K562 (cell line): ENCODE measurements around the gene TMEM30A. TPM values are rescaled to one million over a fixed set of nuclear protein-coding genes. Genes with fewer than 3 reads are reported as not detected.

Experiments
- ATAC-seq: fragments of 200-7000 bp; cut with Tn5 transposase; 3 replicates; pipeline ENCODE4 v1.9.1; 2020; ENCODE audit warnings: moderate library complexity
- BruUV-seq: library from RNA; stranded (reverse); fragments of 400-500 nt; replicated peaks from 2 replicates; lab custom pipeline; 2021; lab: Mats Ljungman, UMichigan
- CTCF ChIA-PET: fragments of 300-600 bp; formaldehyde crosslinking; extraction: SDS; loops from one replicate; lab custom pipeline; 2021; ENCODE audit warnings: low intra/inter-chr PET ratio; lab: Yijun Ruan, JAX
- POLR2A ChIA-PET: fragments of 300-600, 350-650 bp; sonication (Branson Sonifier 250); formaldehyde crosslinking; extraction: SDS; loops from one replicate; lab custom pipeline; 2021; ENCODE audit warnings: antibody characterized with exemption, inconsistent platforms; lab: Yijun Ruan, JAX
- DNase-seq, 4 experiments: peaks; one replicate each; pipeline versions ENCODE4 v3.0.0 to v3.0.0-alpha.2; 2011 to 2018; ENCODE audit warnings: low spot score in 3 of 4, mixed read lengths in 3 of 4; ENCODE audit errors: extremely low read depth in 1 of 4
- FAIRE-seq: peaks from 2 replicates; lab custom pipeline; 2011; peaks lifted over from hg19 to GRCh38; lab: Jason Lieb, UNC
- H2AFZ ChIP-seq: 2 replicates; pipeline ENCODE4 v1.6.0; 2011; ENCODE audit warnings: low read depth, low read length, control low read depth, inconsistent platforms
- H3K27ac ChIP-seq: fragments of 200-600 bp; 3 replicates; pipeline ENCODE4 v1.8.0; 2011; ENCODE audit warnings: low read depth, mild to moderate bottlenecking, control low read depth, inconsistent platforms, low read length, moderate library complexity, mixed read lengths; ENCODE audit errors: extremely low read depth
- H3K27me3 ChIP-seq, 2 experiments: fragments of 300-600 bp in 1 of 2; 2 replicates in 1 of 2; 3 replicates in 1 of 2; pipeline versions ENCODE4 v1.6.0 to v1.8.0; 2011; ENCODE audit warnings: inconsistent platforms in 2 of 2, low read length in 2 of 2, mild to moderate bottlenecking in 1 of 2, mixed read lengths in 1 of 2, moderate library complexity in 1 of 2; ENCODE audit not compliant: control insufficient read depth in 2 of 2, insufficient read depth in 2 of 2
- H3K36me3 ChIP-seq: fragments of 300-600 bp; 3 replicates; pipeline ENCODE4 v1.8.0; 2011; ENCODE audit warnings: mild to moderate bottlenecking, low read length, inconsistent platforms; ENCODE audit not compliant: control insufficient read depth, insufficient read depth
- H3K4me1 ChIP-seq, 2 experiments: fragments of 200-600 bp in 1 of 2; replicated peaks in 1 of 2; 2 replicates in 1 of 2; 3 replicates in 1 of 2; pipeline versions ENCODE4 v1.5.1 to v1.8.0; 2011; ENCODE audit warnings: inconsistent platforms in 2 of 2, low read length in 2 of 2, mild to moderate bottlenecking in 1 of 2, mixed read lengths in 1 of 2, moderate library complexity in 1 of 2; ENCODE audit not compliant: control insufficient read depth in 2 of 2, insufficient read depth in 2 of 2
- H3K4me2 ChIP-seq: 2 replicates; pipeline ENCODE4 v1.6.1; 2011; ENCODE audit warnings: low read length, control low read depth, inconsistent platforms, mixed read lengths; ENCODE audit not compliant: insufficient read depth
- H3K4me3 ChIP-seq: fragments of 200-600 bp; sonication (generic), shearing (Covaris generic); 2 replicates; pipeline ENCODE4 v1.5.1; 2016; ENCODE audit warnings: control low read depth, inconsistent platforms
- H3K79me2 ChIP-seq: fragments of 200-600 bp; 3 replicates; pipeline ENCODE4 v1.8.0; 2011; ENCODE audit warnings: low read length, inconsistent platforms; ENCODE audit not compliant: control insufficient read depth, insufficient read depth
- H3K9ac ChIP-seq, 2 experiments: 2 replicates each; pipeline versions ENCODE4 v1.6.0 to v1.6.1; 2011; ENCODE audit warnings: low read depth in 2 of 2, low read length in 2 of 2, control low read depth in 1 of 2, inconsistent platforms in 1 of 2, mild to moderate bottlenecking in 1 of 2, mixed read lengths in 1 of 2; ENCODE audit not compliant: insufficient read depth in 1 of 2
- H3K9me1 ChIP-seq: one replicate; pipeline ENCODE4 v1.6.0; 2011; ENCODE audit warnings: inconsistent platforms, mild to moderate bottlenecking, low read length, moderate library complexity; ENCODE audit not compliant: control insufficient read depth, insufficient read depth
- H3K9me3 ChIP-seq: replicated peaks from 2 replicates; pipeline ENCODE4 v1.5.1; 2011; ENCODE audit warnings: low read depth, low read length, inconsistent platforms; ENCODE audit not compliant: control insufficient read depth, insufficient read depth
- H4K20me1 ChIP-seq: replicated peaks from 2 replicates; pipeline ENCODE4 v1.6.1; 2011; ENCODE audit warnings: low read length, inconsistent platforms, mixed read lengths; ENCODE audit not compliant: control insufficient read depth, insufficient read depth
- BHLHE40 ChIP-seq: IDR thresholded peaks from 2 replicates; pipeline ENCODE4 v1.6.1; 2011; ENCODE audit warnings: low read length, improper control_type of control experiment
- FUS ChIP-seq: fragments of 200-400 bp; formaldehyde crosslinking; optimal IDR thresholded peaks from 2 replicates; pipeline ENCODE3; 2017; ENCODE audit warnings: low read depth, low read length
- MTA3 ChIP-seq: fragments of 450-650 bp; formaldehyde crosslinking; IDR thresholded peaks from 2 replicates; pipeline ENCODE4 v1.6.1; 2017; ENCODE audit warnings: mild to moderate bottlenecking, borderline replicate concordance
- PHF21A ChIP-seq: fragments of 450-650 bp; IDR thresholded peaks from 2 replicates; pipeline ENCODE4 v1.6.1; 2017; ENCODE audit warnings: low read depth, borderline replicate concordance
- RFX1 ChIP-seq: fragments of 450-650 bp; IDR thresholded peaks from 2 replicates; pipeline ENCODE4 v1.6.1; 2016; ENCODE audit warnings: mild to moderate bottlenecking, moderate library complexity
- SFPQ ChIP-seq: fragments of 200-400 bp; formaldehyde crosslinking; IDR thresholded peaks from 2 replicates; pipeline ENCODE4 v1.6.1; 2017; ENCODE audit warnings: mild to moderate bottlenecking, low read depth, low read length, moderate library complexity
- ZNF280A ChIP-seq: fragments of 450-650 bp; IDR thresholded peaks from 2 replicates; pipeline ENCODE4 v1.6.1; 2018; ENCODE audit warnings: mild to moderate bottlenecking, low read depth; ENCODE audit not compliant: partially characterized antibody
- ZNF444 ChIP-seq: fragments of 250-450 bp; sonication (Bioruptor Pico); IDR thresholded peaks from 2 replicates; pipeline ENCODE4 v1.4.0; 2020; ENCODE audit warnings: mild to moderate bottlenecking, moderate library complexity
- ZNF766 ChIP-seq: fragments of 200-800 bp; sonication (Bioruptor generic); conservative IDR thresholded peaks from 2 replicates; pipeline ENCODE4 v1.6.1; 2016; ENCODE audit warnings: missing genetic modification characterization, missing compliant biosample characterization
- WGBS: fragments of 100-300 bp; shearing (Covaris generic); methylation state at CpG from one replicate; pipeline ENCODE4 v1.1.6; 2016; ENCODE audit warnings: low coverage, mixed read lengths; ENCODE audit not compliant: insufficient coverage; ENCODE audit errors: missing lambda C conversion rate; 5-methylcytosine and 5-hydroxymethylcytosine counted together
- in situ Hi-C: fragments of 300-500 bp; cut with MboI; formaldehyde crosslinking; loops from 4 replicates; pipeline ENCODE4 v1.15.0; 2018; ENCODE audit warnings: inconsistent platforms, mixed read lengths
- intact Hi-C: fragments of 100-400 bp; cut with micrococcal nuclease; formaldehyde crosslinking; loops from 2 replicates; pipeline ENCODE4 v1.14.2; 2022
- polyA plus RNA-seq, 8 experiments: library from polyadenylated mRNA; depleted of rRNA in 4 of 8; stranded (reverse) in 5 of 8; unstranded in 3 of 8; fragments of >200 nt; fragmentation: Nextera tagmentation in 2 of 8; fragmentation: Illumina TruSeq in 1 of 8; extraction: Ambion mirVana in 2 of 8; extraction: Trizol in 1 of 8; gene quantifications; 2 replicates each; pipeline versions ENCODE4 v1.2.1 to v1.2.3, GENCODE V29; 2011 to 2014; ENCODE audit warnings: inconsistent platforms in 1 of 8, missing spikeins in 1 of 8
- total RNA-seq, 7 experiments: library from RNA; depleted of rRNA in 6 of 7; stranded (reverse); fragments of >200 nt in 6 of 7; fragmentation: Illumina TruSeq in 2 of 7; extraction: Trizol in 2 of 7; gene quantifications; 2 replicates each; pipeline versions ENCODE4 v1.2.1 to v1.2.3, GENCODE V29; 2011 to 2021; ENCODE audit warnings: low replicate concordance in 1 of 7

Gene TMEM30A
- total and polyA plus RNA-seq, 9 of the 15 experiments (the other 6 are each of a cell fraction or from before 2014, with no cell fraction given), result 6.5 to 31.2 (median 16.3) TPM

- BruUV-seq, result no TSS peak
- in situ Hi-C loops (no loop called here), intact Hi-C loops (no loop called here)
- DNase-seq (no peak), ATAC-seq (no peak), FAIRE-seq (no peak)
- TF ChIP-seq SFPQ (no peak), RFX1 (no peak), ZNF766 (CRISPR knock-in tag) (no peak), MTA3 (no peak), ZNF444 (CRISPR knock-in tag) (no peak), ZNF280A (no peak), PHF21A (no peak), BHLHE40 (no peak), FUS (no peak)
- H3K27me3 ChIP-seq, result peaks cover 5 to 9% of the 10 kb centered on the region in 2 experiments; a peak in 2 of 5 replicates
- no peaks in the 10 kb centered on the region for H3K9me3 ChIP-seq
- no peak overlapping the region for H3K4me3 ChIP-seq
- no peak overlapping the region for H3K9ac ChIP-seq
- H2AFZ ChIP-seq, result no peak overlapping the region
- H4K20me1 ChIP-seq, result no peaks in the 10 kb centered on the region
- POLR2A ChIA-PET, result no interaction called here
- H3K9me1 ChIP-seq, result no peaks in the 10 kb centered on the region
- no peaks in the 10 kb centered on the region for H3K4me1 ChIP-seq
- CTCF ChIA-PET, result no interaction called here
- no peak overlapping the region for H3K27ac ChIP-seq
- no peaks in the 10 kb centered on the region for H3K36me3 ChIP-seq
- 5% methylated on average over 3 of the region's 3 CpGs for WGBS
- no peaks in the 10 kb centered on the region for H3K79me2 ChIP-seq
- H3K4me2 ChIP-seq, result no peak overlapping the region
Observed at GRCh38 chr6:75306064-75306463, 21.5 kb upstream of the TMEM30A start.
